ENCODE data around the gene SHH. TPM values are rescaled to one million over a fixed set of nuclear protein-coding genes. Genes with fewer than 3 reads are reported as not detected.

SHH gene
- 0.33 TPM for total RNA-seq

GRCh38 chr7:155811895-155812761, at the start of gene SHH:
Gene SHH (minus strand): TSS chr7:155812463. CDS start chr7:155812122, 341 bp downstream.

Other genes with a start within 250 kb of the SHH start
- 72.1 TPM for gene RBM33, start 167.8 kb downstream of the SHH start, total RNA-seq